Upper lobe of right lung (tissue), 1 donor: ENCODE results near the gene CNTN4. TPM values are rescaled to one million over a fixed set of nuclear protein-coding genes. Genes with fewer than 3 reads are reported as not detected.

Experiments
- ATAC-seq: fragments of 200-7000 bp; cut with Tn5 transposase; one replicate; pipeline ENCODE4 v1.9.1; 2020; ENCODE audit warnings: mild to moderate bottlenecking, moderate library complexity
- DNase-seq: peaks from one replicate; pipeline ENCODE4 v3.0.0-alpha.2; 2020
- H3K27ac ChIP-seq: fragments of 200-600 bp; one replicate; pipeline ENCODE4 v1.8.0; 2022
- H3K27me3 ChIP-seq: fragments of 200-600 bp; one replicate; pipeline ENCODE4 v1.8.0; 2022; ENCODE audit warnings: mild to moderate bottlenecking
- H3K36me3 ChIP-seq: fragments of 200-600 bp; one replicate; pipeline ENCODE4 v1.8.0; 2022
- H3K4me1 ChIP-seq: fragments of 200-600 bp; one replicate; pipeline ENCODE4 v1.8.0; 2022
- H3K4me3 ChIP-seq: fragments of 200-600 bp; one replicate; pipeline ENCODE4 v1.8.0; 2022; ENCODE audit warnings: mild to moderate bottlenecking
- H3K9me3 ChIP-seq: fragments of 200-600 bp; one replicate; pipeline ENCODE4 v1.8.0; 2022
- intact Hi-C: fragments of 100-400 bp; cut with DNase I; formaldehyde crosslinking; loops from one replicate; pipeline ENCODE4 v1.11.0; 2022
- total RNA-seq: library from RNA; stranded (reverse); fragmentation: NEBNext Ultra II Directional; extraction: Animal tissue kit (Norgen Biotek cat#: 25700); gene quantifications from one replicate; pipeline ENCODE4 v1.2.1, GENCODE V29; 2021
- TF ChIP-seq, protein P1 (sequence below): fragments of 200-600 bp; IDR thresholded peaks from one replicate; pipeline ENCODE4 v1.8.0; 2022; ENCODE audit warnings: antibody characterized with exemption
- donor health status: DM: no; HTN: yes; CAD: no; lungs with severe emphysema.

Gene CNTN4
- total RNA-seq, 1 donor from 2014 or later, result 11.3 TPM

DNA sequence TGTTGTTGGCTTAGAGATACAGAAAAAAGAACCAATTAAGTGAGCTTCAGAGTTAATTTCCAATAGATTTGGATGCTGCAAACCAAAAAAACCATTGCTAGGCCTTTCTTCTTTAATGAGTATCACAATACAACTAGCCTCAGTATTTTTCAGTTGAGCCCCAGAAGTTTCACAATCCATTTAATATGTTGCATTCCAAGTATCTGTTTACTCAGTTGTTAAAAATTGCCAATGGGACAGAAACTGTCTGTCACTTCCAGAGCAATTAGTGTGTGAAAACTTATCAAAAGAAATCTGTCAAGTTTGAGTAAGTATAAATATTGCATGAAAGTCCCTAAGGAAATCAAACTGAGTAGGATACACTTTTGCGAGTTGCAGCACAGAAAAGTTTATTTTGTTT lies 763.7 kb downstream of the CNTN4 start:
- Histone ChIP-seq H3K27ac (no peak overlapping the region), H3K27me3 (no peaks in the 10 kb centered on the region), H3K4me1 (no peaks in the 10 kb centered on the region), H3K36me3 (no peaks in the 10 kb centered on the region), H3K9me3 (no peaks in the 10 kb centered on the region), H3K4me3 (no peak overlapping the region)
- intact Hi-C loops, result no loop called here
- ATAC-seq (no peak), DNase-seq (no peak)
- TF ChIP-seq, protein P1, sequence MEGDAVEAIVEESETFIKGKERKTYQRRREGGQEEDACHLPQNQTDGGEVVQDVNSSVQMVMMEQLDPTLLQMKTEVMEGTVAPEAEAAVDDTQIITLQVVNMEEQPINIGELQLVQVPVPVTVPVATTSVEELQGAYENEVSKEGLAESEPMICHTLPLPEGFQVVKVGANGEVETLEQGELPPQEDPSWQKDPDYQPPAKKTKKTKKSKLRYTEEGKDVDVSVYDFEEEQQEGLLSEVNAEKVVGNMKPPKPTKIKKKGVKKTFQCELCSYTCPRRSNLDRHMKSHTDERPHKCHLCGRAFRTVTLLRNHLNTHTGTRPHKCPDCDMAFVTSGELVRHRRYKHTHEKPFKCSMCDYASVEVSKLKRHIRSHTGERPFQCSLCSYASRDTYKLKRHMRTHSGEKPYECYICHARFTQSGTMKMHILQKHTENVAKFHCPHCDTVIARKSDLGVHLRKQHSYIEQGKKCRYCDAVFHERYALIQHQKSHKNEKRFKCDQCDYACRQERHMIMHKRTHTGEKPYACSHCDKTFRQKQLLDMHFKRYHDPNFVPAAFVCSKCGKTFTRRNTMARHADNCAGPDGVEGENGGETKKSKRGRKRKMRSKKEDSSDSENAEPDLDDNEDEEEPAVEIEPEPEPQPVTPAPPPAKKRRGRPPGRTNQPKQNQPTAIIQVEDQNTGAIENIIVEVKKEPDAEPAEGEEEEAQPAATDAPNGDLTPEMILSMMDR, result no peak

GRCh38 chr3:2863127-2863526 lies 764.5 kb downstream of the CNTN4 start:
- Histone ChIP-seq H3K36me3 (no peaks in the 10 kb centered on the region), H3K4me1 (no peaks in the 10 kb centered on the region), H3K4me3 (no peak overlapping the region), H3K27ac (no peak overlapping the region), H3K27me3 (no peaks in the 10 kb centered on the region), H3K9me3 (no peaks in the 10 kb centered on the region)
- intact Hi-C loops, result no loop called here
- TF ChIP-seq, protein P1, result no peak
- DNase-seq (no peak), ATAC-seq (no peak)

- H3K27me3 ChIP-seq, result no peaks in the 10 kb centered on the region
- H3K9me3 ChIP-seq, result no peaks in the 10 kb centered on the region
- ATAC-seq (no peak), DNase-seq (no peak)
- H3K27ac ChIP-seq, result no peak overlapping the region
- H3K4me1 ChIP-seq, result no peaks in the 10 kb centered on the region
- no peaks in the 10 kb centered on the region for H3K36me3 ChIP-seq
- intact Hi-C loops, result no loop called here
- TF ChIP-seq, protein P1, result no peak
- no peak overlapping the region for H3K4me3 ChIP-seq
Observed at GRCh38 chr3:2869905-2870304, 771.2 kb downstream of the CNTN4 start.

DNA sequence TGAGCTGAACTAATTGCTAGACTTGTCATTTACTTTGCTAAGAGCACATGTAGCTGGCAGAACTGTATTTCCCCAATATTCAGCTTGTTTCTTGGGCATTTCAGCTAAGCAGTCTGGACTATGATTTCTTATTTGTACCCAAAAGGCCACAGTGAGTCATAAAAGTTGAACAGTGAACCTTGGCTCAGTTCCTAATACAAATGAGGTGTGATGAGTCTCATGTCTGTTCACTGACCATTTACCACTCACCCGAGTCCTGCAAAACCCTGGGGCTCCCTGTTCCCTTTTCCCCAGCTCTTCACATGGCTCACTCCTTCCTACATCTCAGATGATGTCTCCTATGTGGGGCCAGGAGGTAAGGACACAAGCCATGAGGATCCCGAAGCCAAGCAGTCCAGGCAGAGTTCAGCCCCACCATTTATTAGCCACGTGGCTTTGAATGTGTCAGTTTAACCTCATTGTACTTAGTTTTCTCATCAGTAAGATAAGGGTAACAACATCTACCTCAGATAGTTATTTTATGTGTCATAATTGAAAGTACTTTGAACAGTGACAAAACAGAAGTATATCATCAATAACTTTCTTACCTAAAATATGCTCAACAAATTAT lies 772.2 kb downstream of the CNTN4 start:
- TF ChIP-seq, protein P1, result no peak
- H3K36me3 ChIP-seq, result no peaks in the 10 kb centered on the region
- H3K9me3 ChIP-seq, result no peaks in the 10 kb centered on the region
- H3K4me3 ChIP-seq, result no peak overlapping the region
- no peak for DNase-seq
- no peaks in the 10 kb centered on the region for H3K27me3 ChIP-seq
- intact Hi-C loops, result no loop called here
- no peaks in the 10 kb centered on the region for H3K4me1 ChIP-seq
- no peak overlapping the region for H3K27ac ChIP-seq
- ATAC-seq, result no peak

GRCh38 chr3:2872884-2873283 lies 774.2 kb downstream of the CNTN4 start:
- H3K36me3 ChIP-seq, result no peaks in the 10 kb centered on the region
- no peaks in the 10 kb centered on the region for H3K27me3 ChIP-seq
- no peaks in the 10 kb centered on the region for H3K9me3 ChIP-seq
- intact Hi-C loops, result no loop called here
- TF ChIP-seq, protein P1, result no peak
- DNase-seq (no peak), ATAC-seq (no peak)
- no peak overlapping the region for H3K27ac ChIP-seq
- H3K4me1 ChIP-seq, result no peaks in the 10 kb centered on the region
- H3K4me3 ChIP-seq, result no peak overlapping the region

GRCh38 chr3:2873986-2874385 lies 775.3 kb downstream of the CNTN4 start:
- no peak overlapping the region for H3K4me3 ChIP-seq
- H3K4me1 ChIP-seq, result no peaks in the 10 kb centered on the region
- no peaks in the 10 kb centered on the region for H3K36me3 ChIP-seq
- intact Hi-C loops, result no loop called here
- no peaks in the 10 kb centered on the region for H3K27me3 ChIP-seq
- TF ChIP-seq, protein P1, result no peak
- ATAC-seq (no peak), DNase-seq (no peak)
- no peak overlapping the region for H3K27ac ChIP-seq
- H3K9me3 ChIP-seq, result no peaks in the 10 kb centered on the region
